H9 (cell line): Measurements from ENCODE around the gene KCNA3. TPM values are rescaled to one million over a fixed set of nuclear protein-coding genes. Genes with fewer than 3 reads are reported as not detected.

Source experiments
- DNase-seq: peaks from one replicate; pipeline ENCODE4 v3.0.0-alpha.2; 2017
- H2AFZ ChIP-seq: one replicate; pipeline ENCODE4 v1.6.1; 2013; ENCODE audit warnings: mild to moderate bottlenecking, low read length, control low read depth, moderate library complexity
- H2AK5ac ChIP-seq: 2 replicates; pipeline ENCODE4 v1.6.1; 2013; ENCODE audit warnings: low read length, control low read depth, mixed read lengths; ENCODE audit not compliant: insufficient read length
- H2BK120ac ChIP-seq: one replicate; pipeline ENCODE4 v1.6.1; 2013; ENCODE audit warnings: low read depth, mild to moderate bottlenecking, low read length, control low read depth, inconsistent platforms; ENCODE audit not compliant: poor library complexity, severe bottlenecking
- H2BK12ac ChIP-seq: 2 replicates; pipeline ENCODE4 v1.6.1; 2013; ENCODE audit warnings: low read length, control low read depth, mixed read lengths, low read depth; ENCODE audit not compliant: insufficient read length
- H2BK15ac ChIP-seq: 2 replicates; pipeline ENCODE4 v1.6.1; 2013; ENCODE audit warnings: low read depth, low read length, control low read depth
- H2BK20ac ChIP-seq: one replicate; pipeline ENCODE4 v1.6.1; 2013; ENCODE audit warnings: low read depth, mild to moderate bottlenecking, low read length, control low read depth, inconsistent platforms; ENCODE audit not compliant: poor library complexity, severe bottlenecking
- H2BK5ac ChIP-seq: 2 replicates; pipeline ENCODE4 v1.6.1; 2013; ENCODE audit warnings: low read length, control low read depth, mixed read lengths; ENCODE audit not compliant: insufficient read length
- H3K14ac ChIP-seq: 2 replicates; pipeline ENCODE4 v1.6.1; 2013; ENCODE audit warnings: low read length, control low read depth; ENCODE audit not compliant: insufficient read depth
- H3K18ac ChIP-seq: 2 replicates; pipeline ENCODE4 v1.6.1; 2013; ENCODE audit warnings: low read depth, mild to moderate bottlenecking, mixed read lengths, low read length, control low read depth; ENCODE audit not compliant: insufficient read length
- H3K23ac ChIP-seq: 2 replicates; pipeline ENCODE4 v1.6.1; 2013; ENCODE audit warnings: low read length, control low read depth, mixed read lengths, low read depth; ENCODE audit not compliant: insufficient read length
- H3K23me2 ChIP-seq: 2 replicates; pipeline ENCODE4 v1.6.1; 2013; ENCODE audit warnings: low read depth, mild to moderate bottlenecking, mixed read lengths, low read length, control low read depth; ENCODE audit not compliant: insufficient read length, poor library complexity, severe bottlenecking
- H3K27ac ChIP-seq: 2 replicates; pipeline ENCODE4 v1.5.1; 2013; ENCODE audit warnings: low read length, control low read depth, mixed read lengths, low read depth; ENCODE audit not compliant: insufficient read length
- H3K27me3 ChIP-seq: 2 replicates; pipeline ENCODE4 v1.6.1; 2013; ENCODE audit warnings: low read length, control low read depth, inconsistent platforms; ENCODE audit not compliant: insufficient read depth
- H3K4ac ChIP-seq: 2 replicates; pipeline ENCODE4 v1.6.1; 2013; ENCODE audit warnings: low read depth, mild to moderate bottlenecking, control low read depth, inconsistent platforms, low read length, moderate library complexity
- H3K4me1 ChIP-seq: 2 replicates; pipeline ENCODE4 v1.6.1; 2013; ENCODE audit warnings: low read length, control low read depth, inconsistent platforms; ENCODE audit not compliant: insufficient read depth
- H3K4me2 ChIP-seq: 2 replicates; pipeline ENCODE4 v1.6.1; 2013; ENCODE audit warnings: low read length, control low read depth, mixed read lengths; ENCODE audit not compliant: insufficient read length, insufficient read depth
- H3K56ac ChIP-seq: 2 replicates; pipeline ENCODE4 v1.6.1; 2013; ENCODE audit warnings: low read depth, mild to moderate bottlenecking, mixed read lengths, low read length, control low read depth; ENCODE audit not compliant: insufficient read length
- H3K79me1 ChIP-seq: 2 replicates; pipeline ENCODE4 v1.6.1; 2013; ENCODE audit warnings: low read depth, mild to moderate bottlenecking, moderate library complexity, low read length, control low read depth, inconsistent platforms; ENCODE audit not compliant: insufficient read depth, poor library complexity, severe bottlenecking
- H3K79me2 ChIP-seq: 2 replicates; pipeline ENCODE4 v1.6.1; 2013; ENCODE audit warnings: low read length, control low read depth, inconsistent platforms; ENCODE audit not compliant: insufficient read depth
- H3K9ac ChIP-seq: 2 replicates; pipeline ENCODE4 v1.6.1; 2013; ENCODE audit warnings: low read length, control low read depth, mixed read lengths; ENCODE audit not compliant: insufficient read length; ENCODE audit errors: extremely low read depth
- H3K9me3 ChIP-seq: one replicate; pipeline ENCODE4 v1.6.1; 2013; ENCODE audit warnings: low read depth, low read length, inconsistent platforms; ENCODE audit not compliant: control insufficient read depth
- H3T11ph ChIP-seq: one replicate; pipeline ENCODE4 v1.6.1; 2013; ENCODE audit warnings: mild to moderate bottlenecking, low read length, control low read depth, inconsistent platforms
- H4K20me1 ChIP-seq: one replicate; pipeline ENCODE4 v1.6.1; 2013; ENCODE audit not compliant: control insufficient read depth, insufficient read length, insufficient read depth
- H4K5ac ChIP-seq: 2 replicates; pipeline ENCODE4 v1.6.1; 2013; ENCODE audit warnings: low read depth, mild to moderate bottlenecking, mixed read lengths, low read length, control low read depth; ENCODE audit not compliant: insufficient read length
- H4K8ac ChIP-seq: replicated peaks from 2 replicates; pipeline ENCODE4 v1.6.1; 2013; ENCODE audit warnings: low read length, control low read depth, mixed read lengths, low read depth; ENCODE audit not compliant: insufficient read length
- H4K91ac ChIP-seq: 2 replicates; pipeline ENCODE4 v1.6.1; 2013; ENCODE audit warnings: low read depth, mild to moderate bottlenecking, moderate library complexity, mixed read lengths, low read length, control low read depth; ENCODE audit not compliant: insufficient read length
- H3K27ac Mint-ChIP-seq, 3 experiments: 2 replicates in 2 of 3; 3 replicates in 1 of 3; pipeline ENCODE4 v1.8.0; 2020 to 2021; ENCODE audit warnings: mixed read lengths in 3 of 3, mild to moderate bottlenecking in 1 of 3, moderate library complexity in 1 of 3
- H3K27me3 Mint-ChIP-seq: 2 replicates; pipeline ENCODE4 v1.8.0; 2021; ENCODE audit warnings: low read depth, mild to moderate bottlenecking, moderate library complexity, mixed read lengths
- H3K36me3 Mint-ChIP-seq, 3 experiments: 2 replicates in 2 of 3; 3 replicates in 1 of 3; pipeline ENCODE4 v1.8.0; 2020 to 2021; ENCODE audit warnings: low read depth in 3 of 3, mixed read lengths in 3 of 3; ENCODE audit not compliant: insufficient read depth in 1 of 3
- H3K4me1 Mint-ChIP-seq, 2 experiments: 2 replicates each; pipeline ENCODE4 v1.8.0; 2020; ENCODE audit warnings: mixed read lengths in 2 of 2
- H3K4me3 Mint-ChIP-seq, 2 experiments: 2 replicates in 1 of 2; 3 replicates in 1 of 2; pipeline ENCODE4 v1.8.0; 2020 to 2021; ENCODE audit warnings: mild to moderate bottlenecking in 2 of 2, mixed read lengths in 2 of 2, moderate library complexity in 1 of 2
- H3K9me3 Mint-ChIP-seq, 2 experiments: 2 replicates in 1 of 2; 3 replicates in 1 of 2; pipeline ENCODE4 v1.8.0; 2020; ENCODE audit warnings: mild to moderate bottlenecking in 2 of 2, mixed read lengths in 2 of 2, moderate library complexity in 1 of 2
- WGBS: extraction: QIAGEN DNeasy Blood & Tissue Kit; methylation state at CpG from one replicate; pipeline ENCODE4 v1.1.7; 2013; ENCODE audit warnings: missing lambda C conversion rate, low lambda C conversion rate, mixed read lengths; ENCODE audit not compliant: insufficient read length; ENCODE audit errors: extremely low coverage; 5-methylcytosine and 5-hydroxymethylcytosine counted together
- total RNA-seq: library from RNA; stranded (reverse); gene quantifications from 2 replicates; pipeline ENCODE4 v1.2.1, GENCODE V29; 2021
- TF ChIP-seq, protein P1 (sequence below): fragments of 200-600 bp; sonication (generic); conservative IDR thresholded peaks from 3 replicates; pipeline ENCODE4 v1.8.0; 2021; ENCODE audit warnings: antibody characterized with exemption, mild to moderate bottlenecking

Gene KCNA3
- total RNA-seq, 1 experiment from 2014 or later = 0.92 TPM

DNA sequence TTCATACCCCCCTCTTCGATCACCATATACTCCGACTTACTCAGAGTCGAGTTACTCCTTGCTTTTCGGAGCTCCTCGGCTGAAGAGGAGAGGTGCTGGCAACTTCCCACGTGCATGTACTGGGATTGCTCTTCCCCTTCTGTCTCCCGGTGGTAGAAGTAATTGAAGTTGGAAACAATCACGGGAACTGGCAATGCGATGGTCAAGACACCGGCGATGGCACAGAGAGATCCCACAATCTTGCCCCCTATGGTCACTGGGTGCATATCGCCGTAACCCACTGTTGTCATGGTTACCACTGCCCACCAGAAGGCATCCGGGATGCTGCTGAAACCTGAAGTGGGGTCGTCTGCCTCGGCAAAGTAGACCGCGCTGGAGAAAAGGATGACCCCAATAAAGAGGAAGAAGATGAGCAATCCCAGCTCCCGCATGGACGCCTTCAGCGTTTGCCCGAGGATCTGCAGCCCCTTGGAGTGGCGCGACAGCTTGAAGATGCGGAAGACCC is 1.5 kb downstream of the KCNA3 start:
- Mint-ChIP-seq H3K27ac (no peak overlapping the region), H3K27me3 (peaks cover 78% of the 10 kb centered on the region), H3K36me3 (peaks cover 4 to 6% (median 6%) of the 10 kb centered on the region in 3 experiments; a peak in 5 of 7 replicates), H3K9me3 (peaks cover 7 to 9% of the 10 kb centered on the region in 2 experiments), H3K4me1 (peaks cover 9 to 13% of the 10 kb centered on the region in 2 experiments), H3K4me3 (peak overlapping the region; percentile 55 to 79)
- no CpG with 5 or more reads among the region's 25 CpGs for WGBS
- Histone ChIP-seq H3K14ac (no peak overlapping the region), H3K4me1 (peaks cover 4% of the 10 kb centered on the region), H3K9me3 (no peaks in the 10 kb centered on the region), H3K27me3 (peaks cover 30% of the 10 kb centered on the region), H3K79me2 (no peaks in the 10 kb centered on the region), H2AFZ (no peak overlapping the region), H3K9ac (no peak overlapping the region), H2BK15ac (no peak overlapping the region), H2BK20ac (no peak overlapping the region), H3K23me2 (peaks cover 14% of the 10 kb centered on the region), H2BK12ac (no peak overlapping the region), H3T11ph (no peak overlapping the region), H2BK5ac (no peak overlapping the region), H4K5ac (no peak overlapping the region), H3K27ac (no peak overlapping the region), H3K56ac (no peak overlapping the region), H3K18ac (no peak overlapping the region), H2AK5ac (no peak overlapping the region), H3K4me2 (no peak overlapping the region), H2BK120ac (no peak overlapping the region), H3K79me1 (no peaks in the 10 kb centered on the region), H3K4ac (no peak overlapping the region), H4K8ac (no peak overlapping the region), H4K20me1 (no peaks in the 10 kb centered on the region), H4K91ac (no peak overlapping the region), H3K23ac (no peak overlapping the region)
- DNase-seq = no peak
- TF ChIP-seq, protein P1, sequence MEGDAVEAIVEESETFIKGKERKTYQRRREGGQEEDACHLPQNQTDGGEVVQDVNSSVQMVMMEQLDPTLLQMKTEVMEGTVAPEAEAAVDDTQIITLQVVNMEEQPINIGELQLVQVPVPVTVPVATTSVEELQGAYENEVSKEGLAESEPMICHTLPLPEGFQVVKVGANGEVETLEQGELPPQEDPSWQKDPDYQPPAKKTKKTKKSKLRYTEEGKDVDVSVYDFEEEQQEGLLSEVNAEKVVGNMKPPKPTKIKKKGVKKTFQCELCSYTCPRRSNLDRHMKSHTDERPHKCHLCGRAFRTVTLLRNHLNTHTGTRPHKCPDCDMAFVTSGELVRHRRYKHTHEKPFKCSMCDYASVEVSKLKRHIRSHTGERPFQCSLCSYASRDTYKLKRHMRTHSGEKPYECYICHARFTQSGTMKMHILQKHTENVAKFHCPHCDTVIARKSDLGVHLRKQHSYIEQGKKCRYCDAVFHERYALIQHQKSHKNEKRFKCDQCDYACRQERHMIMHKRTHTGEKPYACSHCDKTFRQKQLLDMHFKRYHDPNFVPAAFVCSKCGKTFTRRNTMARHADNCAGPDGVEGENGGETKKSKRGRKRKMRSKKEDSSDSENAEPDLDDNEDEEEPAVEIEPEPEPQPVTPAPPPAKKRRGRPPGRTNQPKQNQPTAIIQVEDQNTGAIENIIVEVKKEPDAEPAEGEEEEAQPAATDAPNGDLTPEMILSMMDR = no peak
